Psoas muscle (tissue), 8 donors: ENCODE data around the gene UNK. TPM values are rescaled to one million over a fixed set of nuclear protein-coding genes. Genes with fewer than 3 reads are reported as not detected.

Source experiments
- ATAC-seq, 4 donors: fragments of 200-7000 bp; cut with Tn5 transposase; one replicate each; pipeline ENCODE4 v1.9.1; 2020; ENCODE audit warnings: moderate library complexity in 3 of 4, mild to moderate bottlenecking in 2 of 4
- DNase-seq, 2 donors: peaks; one replicate each; pipeline ENCODE4 v3.0.0-alpha.2; 2020
- H3K27ac ChIP-seq: fragments of 200-600 bp; one replicate; pipeline ENCODE4 v1.8.0; 2022
- H3K27me3 ChIP-seq, 3 donors: fragments of 200-600 bp in 1 of 3; one replicate each; pipeline versions ENCODE4 v1.6.1 to v1.8.0; 2013 to 2022; ENCODE audit warnings: low read length in 2 of 3, mild to moderate bottlenecking in 2 of 3, moderate library complexity in 1 of 3; ENCODE audit not compliant: insufficient read depth in 3 of 3
- H3K36me3 ChIP-seq, 2 donors: fragments of 200-600 bp in 1 of 2; one replicate each; pipeline versions ENCODE4 v1.6.1 to v1.8.0; 2013 to 2022; ENCODE audit warnings: low read depth in 1 of 2, mild to moderate bottlenecking in 1 of 2, moderate library complexity in 1 of 2; ENCODE audit not compliant: insufficient read depth in 1 of 2
- H3K4me1 ChIP-seq: fragments of 200-600 bp; one replicate; pipeline ENCODE4 v1.8.0; 2022
- H3K4me3 ChIP-seq: fragments of 200-600 bp; one replicate; pipeline ENCODE4 v1.8.0; 2022; ENCODE audit warnings: mild to moderate bottlenecking
- H3K9me3 ChIP-seq: fragments of 200-600 bp; one replicate; pipeline ENCODE4 v1.8.0; 2022
- CTCF ChIP-seq: fragments of 200-600 bp; IDR thresholded peaks from one replicate; pipeline ENCODE4 v1.8.0; 2022; ENCODE audit warnings: antibody characterized with exemption
- WGBS, 3 donors: extraction: QIAGEN DNeasy Blood & Tissue Kit; methylation state at CpG; one replicate each; pipeline versions ENCODE4 v1.1.6 to v1.1.7; 2013; 5-methylcytosine and 5-hydroxymethylcytosine counted together
- intact Hi-C, 2 donors: fragments of 100-400 bp; cut with DNase I; formaldehyde crosslinking; loops; one replicate each; pipeline versions ENCODE4 v1.11.0 to v1.14.2; 2022
- polyA plus RNA-seq, 3 donors: library from polyadenylated mRNA; stranded (reverse); fragments of 200-250 nt; gene quantifications; one replicate each; pipeline ENCODE4 v1.2.3, GENCODE V29; 2013
- total RNA-seq, 4 donors: library from RNA; stranded (reverse); fragmentation: NEBNext Ultra II Directional in 2 of 4; extraction: Animal tissue kit (Norgen Biotek cat#: 25700) in 2 of 4; gene quantifications; one replicate each; pipeline versions ENCODE4 v1.2.1 to v1.2.4, GENCODE V29; 2021 to 2023
- donor health status: healthy with polysubstance abuse.
- donor health status: DM: no; HTN: no; CAD: no; lungs with moderate emphysema.
- donor health status: Bipolar disorder and iron deficiency.
- donor health status: healthy.
- donor health status: DM: yes; HTN: yes; CAD: no.
- donor health status: DM: no; HTN: no; CAD: no.
- donor health status: DM: no; HTN: no; CAD: no.
- donor health status: DM: yes; HTN: yes; CAD: no.

Gene UNK
- total and polyA plus RNA-seq, 7 donors, result 6.9 to 13.7 (median 8.2) TPM

GRCh38 chr17:75739174-75739573 is 45.4 kb upstream of the UNK start:
- H3K27ac ChIP-seq, result no peak overlapping the region
- ATAC-seq (no peak), DNase-seq (no peak)
- intact Hi-C loops, result loop anchor here in 1 of 2 donors (10.0 kb wide), 1 partner anchor 394 kb away; no protein-coding TSS in a partner anchor
- TF ChIP-seq CTCF, result no peak
- H3K36me3 ChIP-seq, result no peaks in the 10 kb centered on the region
- H3K4me3 ChIP-seq, result no peak overlapping the region
- H3K9me3 ChIP-seq, result no peaks in the 10 kb centered on the region
- no peaks in the 10 kb centered on the region for H3K4me1 ChIP-seq
- 91 to 95% (median 92%) methylated on average over 7 of the region's 7 CpGs for WGBS, 3 donors
- no peaks in the 10 kb centered on the region for H3K27me3 ChIP-seq

- ATAC-seq, result no peak
- intact Hi-C loops, result loop anchor here in 1 of 2 donors (10.0 kb wide), 1 partner anchor 395 kb away; no protein-coding TSS in a partner anchor
- H3K36me3 ChIP-seq, result no peaks in the 10 kb centered on the region
These were observed 44.8 kb upstream of the UNK start for GRCh38 chr17:75739801-75740200.

GRCh38 chr17:75740215-75740614 is 44.4 kb upstream of the UNK start:
- H3K27ac ChIP-seq, result no peak overlapping the region
- no peaks in the 10 kb centered on the region for H3K9me3 ChIP-seq
- no peak for TF ChIP-seq CTCF
- ATAC-seq (no peak), DNase-seq (no peak)
- intact Hi-C loops, result no loop called here
- no peaks in the 10 kb centered on the region for H3K27me3 ChIP-seq
- WGBS, 3 donors, result 86 to 89% (median 87%) methylated on average over 17 of the region's 17 CpGs
- no peaks in the 10 kb centered on the region for H3K4me1 ChIP-seq
- no peaks in the 10 kb centered on the region for H3K36me3 ChIP-seq
- no peak overlapping the region for H3K4me3 ChIP-seq

More at GRCh38 chr17:75739801-75740200, 44.8 kb upstream of the UNK start:
- Histone ChIP-seq H3K4me1 (no peaks in the 10 kb centered on the region), H3K9me3 (no peaks in the 10 kb centered on the region), H3K4me3 (no peak overlapping the region), H3K27ac (no peak overlapping the region), H3K27me3 (no peaks in the 10 kb centered on the region)
- DNase-seq, result no peak
- no peak for TF ChIP-seq CTCF
- WGBS, 3 donors, result 83 to 91% (median 87%) methylated on average over 14 of the region's 14 CpGs

GRCh38 chr17:75740631-75741077 is 44.0 kb upstream of the UNK start:
- no peaks in the 10 kb centered on the region for H3K27me3 ChIP-seq
- H3K9me3 ChIP-seq, result no peaks in the 10 kb centered on the region
- no peaks in the 10 kb centered on the region for H3K4me1 ChIP-seq
- no peak overlapping the region for H3K4me3 ChIP-seq
- DNase-seq, result no peak
- TF ChIP-seq CTCF, result no peak
- H3K27ac ChIP-seq, result no peak overlapping the region
- WGBS, 3 donors, result 65 to 80% (median 73%) methylated on average over 12 to 17 of the region's 17 CpGs
- intact Hi-C loops, result no loop called here
- ATAC-seq, result no peak
- H3K36me3 ChIP-seq, result no peaks in the 10 kb centered on the region

- no peak for TF ChIP-seq CTCF
- Histone ChIP-seq H3K36me3 (no peaks in the 10 kb centered on the region), H3K4me3 (no peak overlapping the region), H3K27ac (no peak overlapping the region), H3K4me1 (peaks cover under 1% of the 10 kb centered on the region), H3K27me3 (no peaks in the 10 kb centered on the region), H3K9me3 (no peaks in the 10 kb centered on the region)
- WGBS, 3 donors, result 68 to 79% (median 72%) methylated on average over 17 to 25 of the region's 25 CpGs
- no peak for ATAC-seq
- DNase-seq, result no peak
- intact Hi-C loops, result no loop called here
These were observed 42.3 kb upstream of the UNK start for GRCh38 chr17:75742337-75742736.
